ENCODE data around the gene EPS8L1. TPM values are rescaled to one million over a fixed set of nuclear protein-coding genes. Genes with fewer than 3 reads are reported as not detected.

EPS8L1 gene
- total RNA-seq, 1 donor from 2014 or later: not detected

GRCh38 chr19:55068950-55069864 lies 6.5 kb upstream of the EPS8L1 start:
- TF ChIP-seq, protein P1, sequence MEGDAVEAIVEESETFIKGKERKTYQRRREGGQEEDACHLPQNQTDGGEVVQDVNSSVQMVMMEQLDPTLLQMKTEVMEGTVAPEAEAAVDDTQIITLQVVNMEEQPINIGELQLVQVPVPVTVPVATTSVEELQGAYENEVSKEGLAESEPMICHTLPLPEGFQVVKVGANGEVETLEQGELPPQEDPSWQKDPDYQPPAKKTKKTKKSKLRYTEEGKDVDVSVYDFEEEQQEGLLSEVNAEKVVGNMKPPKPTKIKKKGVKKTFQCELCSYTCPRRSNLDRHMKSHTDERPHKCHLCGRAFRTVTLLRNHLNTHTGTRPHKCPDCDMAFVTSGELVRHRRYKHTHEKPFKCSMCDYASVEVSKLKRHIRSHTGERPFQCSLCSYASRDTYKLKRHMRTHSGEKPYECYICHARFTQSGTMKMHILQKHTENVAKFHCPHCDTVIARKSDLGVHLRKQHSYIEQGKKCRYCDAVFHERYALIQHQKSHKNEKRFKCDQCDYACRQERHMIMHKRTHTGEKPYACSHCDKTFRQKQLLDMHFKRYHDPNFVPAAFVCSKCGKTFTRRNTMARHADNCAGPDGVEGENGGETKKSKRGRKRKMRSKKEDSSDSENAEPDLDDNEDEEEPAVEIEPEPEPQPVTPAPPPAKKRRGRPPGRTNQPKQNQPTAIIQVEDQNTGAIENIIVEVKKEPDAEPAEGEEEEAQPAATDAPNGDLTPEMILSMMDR (IDR thresholded peaks at IDR 0.05): no peak
- no peak overlapping the region for H3K27ac ChIP-seq
- no peak overlapping the region for H3K4me3 ChIP-seq
- no peaks in the 10 kb centered on the region for H3K9me3 ChIP-seq
- no peak for DNase-seq (ENCODE audit: low spot score in 2 of 2)
- H3K36me3 ChIP-seq: no peaks in the 10 kb centered on the region
- no peaks in the 10 kb centered on the region for H3K4me1 ChIP-seq
- intact Hi-C loops (cut with DNase I): no loop called here
- H3K27me3 ChIP-seq: no peaks in the 10 kb centered on the region

DNA sequence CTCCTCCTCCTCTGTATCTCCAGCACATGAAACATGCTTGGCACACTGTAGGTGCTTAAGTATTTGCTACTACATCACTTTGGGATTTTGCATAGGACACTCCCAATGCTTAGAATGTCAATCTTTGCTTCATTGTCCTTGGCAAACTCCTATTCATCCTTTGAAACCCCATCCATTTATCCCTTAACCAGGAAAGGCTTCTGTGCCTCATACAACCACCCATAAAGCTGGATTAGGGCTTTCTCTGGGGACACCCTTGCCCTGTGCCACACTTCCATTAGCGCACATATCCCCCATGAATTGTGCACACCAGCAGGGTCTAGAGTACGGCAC lies 5.8 kb upstream of the EPS8L1 start:
- no peaks in the 10 kb centered on the region for H3K27me3 ChIP-seq
- TF ChIP-seq, protein P1 (IDR thresholded peaks at IDR 0.05): no peak
- no peak for DNase-seq (ENCODE audit: low spot score in 2 of 2)
- no peaks in the 10 kb centered on the region for H3K4me1 ChIP-seq
- no peaks in the 10 kb centered on the region for H3K36me3 ChIP-seq
- H3K4me3 ChIP-seq: no peak overlapping the region
- H3K9me3 ChIP-seq: no peaks in the 10 kb centered on the region
- no peak overlapping the region for H3K27ac ChIP-seq
- intact Hi-C loops (cut with DNase I): no loop called here

GRCh38 chr19:55070466-55071128 lies 5.1 kb upstream of the EPS8L1 start:
- intact Hi-C loops (cut with DNase I): no loop called here
- H3K27me3 ChIP-seq: no peaks in the 10 kb centered on the region
- TF ChIP-seq, protein P1 (IDR thresholded peaks at IDR 0.05): no peak

DNA sequence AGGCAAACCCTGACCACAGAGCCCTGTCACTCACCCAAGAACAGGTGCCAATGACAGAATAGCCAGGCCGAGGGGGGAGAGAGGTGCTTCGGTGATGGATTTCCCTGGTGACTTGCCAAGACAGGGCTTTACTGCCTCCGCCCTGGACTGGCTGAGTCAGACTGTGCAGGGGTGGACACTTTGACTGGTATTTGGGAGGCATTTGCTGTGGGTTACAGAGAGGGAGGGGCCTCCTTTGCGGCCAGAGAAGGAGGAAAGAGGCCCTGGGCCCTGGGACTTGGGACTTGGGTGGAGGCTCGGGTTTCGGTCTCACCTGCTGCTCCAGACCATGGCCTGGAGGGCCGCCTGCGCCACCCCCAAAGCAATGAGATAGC lies 4.6 kb upstream of the EPS8L1 start:
- no peak overlapping the region for H3K27ac ChIP-seq
- no peak overlapping the region for H3K4me3 ChIP-seq
- H3K4me1 ChIP-seq: no peaks in the 10 kb centered on the region
- intact Hi-C loops (cut with DNase I): no loop called here
- TF ChIP-seq, protein P1 (IDR thresholded peaks at IDR 0.05): no peak
- no peaks in the 10 kb centered on the region for H3K27me3 ChIP-seq
- no peak for DNase-seq (ENCODE audit: low spot score in 2 of 2)
- H3K9me3 ChIP-seq: no peaks in the 10 kb centered on the region
- no peaks in the 10 kb centered on the region for H3K36me3 ChIP-seq

More at GRCh38 chr19:55070466-55071128, 5.1 kb upstream of the EPS8L1 start:
- no peaks in the 10 kb centered on the region for H3K4me1 ChIP-seq
- no peaks in the 10 kb centered on the region for H3K9me3 ChIP-seq
- no peak overlapping the region for H3K4me3 ChIP-seq
- no peak for DNase-seq (ENCODE audit: low spot score in 2 of 2)
- no peak overlapping the region for H3K27ac ChIP-seq
- H3K36me3 ChIP-seq: no peaks in the 10 kb centered on the region

DNA sequence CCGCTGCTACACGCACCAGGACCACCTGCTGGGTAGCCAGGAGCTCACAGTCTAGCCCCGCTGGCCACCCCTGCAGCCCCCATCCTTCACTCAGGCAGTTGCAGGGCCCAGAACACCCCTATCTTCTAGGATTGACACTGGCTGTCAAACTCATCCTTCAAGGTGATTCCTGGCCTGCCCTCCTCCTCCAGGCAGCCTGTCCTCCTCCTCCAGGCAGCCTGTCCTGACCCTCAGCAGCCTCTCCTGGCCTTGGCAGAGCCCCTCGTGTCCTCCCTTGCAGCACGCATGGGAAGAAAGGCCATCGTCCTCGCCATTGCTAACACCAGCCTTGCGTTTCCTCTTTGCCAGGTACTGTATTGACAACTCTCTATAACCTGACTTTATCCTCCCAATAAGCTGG lies 3.8 kb upstream of the EPS8L1 start:
- Histone ChIP-seq H3K27ac (no peak overlapping the region), H3K36me3 (no peaks in the 10 kb centered on the region), H3K9me3 (no peaks in the 10 kb centered on the region), H3K4me3 (no peak overlapping the region), H3K4me1 (no peaks in the 10 kb centered on the region), H3K27me3 (no peaks in the 10 kb centered on the region)
- TF ChIP-seq, protein P1 (IDR thresholded peaks at IDR 0.05): no peak
- no peak for DNase-seq (ENCODE audit: low spot score in 2 of 2)
- intact Hi-C loops (cut with DNase I): no loop called here
